Activated CD4-positive, CD25-positive, alpha-beta regulatory T cell treated with anti-CD3 and anti-CD28 coated beads, Interleukin-2, amount 50 U/mL, for 72 hours (primary cell): ENCODE data around the gene LGR5.

ENCODE experiments used
- DNase-seq: peaks from one replicate; pipeline ENCODE4 v3.0.0; 2021

LGR5 gene

GRCh38 chr12:71439613-71440344, at the start of gene LGR5:
LGR5 (plus strand) TSS chr12:71439798; CDS start chr12:71440081, 283 bp downstream.
- no peak for DNase-seq

- no peak for DNase-seq
These were observed 47.0 kb upstream of the LGR5 start for GRCh38 chr12:71392521-71393145.

GRCh38 chr12:71393625-71394024, 46.0 kb upstream of the LGR5 start:
- DNase-seq = no peak

- no peak for DNase-seq
These were observed 42.1 kb upstream of the LGR5 start for GRCh38 chr12:71397433-71397954.

- no peak for DNase-seq
These were observed 40.4 kb upstream of the LGR5 start for GRCh38 chr12:71399197-71399596.

- DNase-seq = no peak
These were observed 39.1 kb upstream of the LGR5 start for GRCh38 chr12:71400481-71400880.

- DNase-seq = no peak
These were observed 33.7 kb upstream of the LGR5 start for GRCh38 chr12:71405884-71406283.

GRCh38 chr12:71407732-71408131, 31.9 kb upstream of the LGR5 start:
- no peak for DNase-seq

GRCh38 chr12:71410844-71411243, 28.8 kb upstream of the LGR5 start:
- DNase-seq = no peak

GRCh38 chr12:71411635-71412034, 28.0 kb upstream of the LGR5 start:
- DNase-seq = no peak

GRCh38 chr12:71415336-71416231, 24.0 kb upstream of the LGR5 start:
- no peak for DNase-seq

- DNase-seq = no peak
These were observed 22.4 kb upstream of the LGR5 start for GRCh38 chr12:71417181-71417580.

GRCh38 chr12:71420775-71421406, 18.7 kb upstream of the LGR5 start:
- DNase-seq = no peak

GRCh38 chr12:71425568-71426299, 13.9 kb upstream of the LGR5 start:
- DNase-seq = no peak

- no peak for DNase-seq
These were observed 13.1 kb upstream of the LGR5 start for GRCh38 chr12:71426300-71427047.

GRCh38 chr12:71430756-71431155, 8.8 kb upstream of the LGR5 start:
- no peak for DNase-seq

GRCh38 chr12:71431991-71432390, 7.6 kb upstream of the LGR5 start:
- no peak for DNase-seq

- DNase-seq = no peak
These were observed 6.7 kb upstream of the LGR5 start for GRCh38 chr12:71432936-71433335.

- DNase-seq = no peak
These were observed 2.9 kb upstream of the LGR5 start for GRCh38 chr12:71436696-71437095.

- no peak for DNase-seq
These were observed 782 bp upstream of the LGR5 start for GRCh38 chr12:71438670-71439361.

GRCh38 chr12:71439362-71439612, 311 bp upstream of the LGR5 start:
- no peak for DNase-seq
